HEK293 (cell line): ENCODE results near the gene PRRT1.

Source experiments
- EGR2 ChIP-seq: fragments of 450-650 bp; formaldehyde crosslinking; IDR thresholded peaks from 2 replicates; pipeline ENCODE4 v1.5.1; 2016; ENCODE audit warnings: low read depth, missing biosample characterization, missing genetic modification characterization
- GFI1B ChIP-seq: fragments of 450-650 bp; formaldehyde crosslinking; IDR thresholded peaks from 2 replicates; pipeline ENCODE4 v1.5.1; 2016; ENCODE audit warnings: missing biosample characterization, missing genetic modification characterization
- KLF9 ChIP-seq: fragments of 450-650 bp; formaldehyde crosslinking; IDR thresholded peaks from 2 replicates; pipeline ENCODE4 v1.5.1; 2016; ENCODE audit warnings: missing biosample characterization, missing genetic modification characterization, low read depth
- PBX3 ChIP-seq: sonication (generic); formaldehyde crosslinking; IDR thresholded peaks from 2 replicates; pipeline ENCODE4 v1.8.1; 2022; ENCODE audit warnings: mild to moderate bottlenecking, moderate library complexity, missing genetic modification reagents
- PRDM10 ChIP-seq: fragments of 450-650 bp; formaldehyde crosslinking; IDR thresholded peaks from 2 replicates; pipeline ENCODE4 v1.5.1; 2016; ENCODE audit warnings: missing biosample characterization, missing genetic modification characterization
- SCRT2 ChIP-seq: fragments of 450-650 bp; formaldehyde crosslinking; IDR thresholded peaks from 2 replicates; pipeline ENCODE4 v1.5.1; 2016; ENCODE audit warnings: missing biosample characterization, missing genetic modification characterization
- ZEB2 ChIP-seq: fragments of 450-650 bp; formaldehyde crosslinking; IDR thresholded peaks from 2 replicates; pipeline ENCODE4 v1.5.1; 2016; ENCODE audit warnings: missing biosample characterization, missing genetic modification characterization
- ZNF114 ChIP-seq: fragments of 450-650 bp; formaldehyde crosslinking; IDR thresholded peaks from 2 replicates; pipeline ENCODE4 v1.5.0; 2017; ENCODE audit warnings: missing biosample characterization, missing genetic modification characterization
- ZNF140 ChIP-seq: fragments of 450-650 bp; formaldehyde crosslinking; IDR thresholded peaks from 2 replicates; pipeline ENCODE4 v1.5.1; 2016; ENCODE audit warnings: missing biosample characterization, missing genetic modification characterization
- ZNF302 ChIP-seq: fragments of 450-650 bp; formaldehyde crosslinking; IDR thresholded peaks from 2 replicates; pipeline ENCODE4 v1.5.1; 2016; ENCODE audit warnings: missing biosample characterization, missing genetic modification characterization, low read depth
- ZNF311 ChIP-seq: fragments of 450-650 bp; formaldehyde crosslinking; IDR thresholded peaks from 2 replicates; pipeline ENCODE4 v1.5.1; 2017; ENCODE audit warnings: missing biosample characterization, missing genetic modification characterization, borderline replicate concordance
- ZNF350 ChIP-seq: fragments of 450-650 bp; formaldehyde crosslinking; IDR thresholded peaks from 2 replicates; pipeline ENCODE4 v1.5.0; 2017; ENCODE audit warnings: missing biosample characterization, mild to moderate bottlenecking, missing genetic modification characterization
- ZNF426 ChIP-seq: fragments of 450-650 bp; formaldehyde crosslinking; IDR thresholded peaks from 2 replicates; pipeline ENCODE4 v1.5.1; 2017; ENCODE audit warnings: missing biosample characterization, missing genetic modification characterization, mild to moderate bottlenecking, inconsistent platforms, moderate library complexity
- ZNF513 ChIP-seq: fragments of 450-650 bp; IDR thresholded peaks from 2 replicates; pipeline ENCODE4 v1.5.1; 2018; ENCODE audit warnings: missing biosample characterization, missing genetic modification characterization
- ZNF518A ChIP-seq: fragments of 450-650 bp; formaldehyde crosslinking; conservative IDR thresholded peaks from 2 replicates; pipeline ENCODE4 v1.5.1; 2016; ENCODE audit warnings: low read depth, missing biosample characterization, missing genetic modification characterization
- ZNF585B ChIP-seq: fragments of 450-650 bp; formaldehyde crosslinking; IDR thresholded peaks from 2 replicates; pipeline ENCODE4 v1.5.1; 2016; ENCODE audit warnings: missing biosample characterization, missing genetic modification characterization
- ZNF677 ChIP-seq: fragments of 450-650 bp; IDR thresholded peaks from 2 replicates; pipeline ENCODE4 v1.5.0; 2018; ENCODE audit warnings: missing biosample characterization, mild to moderate bottlenecking, missing genetic modification characterization, moderate library complexity
- ZNF701 ChIP-seq: fragments of 450-650 bp; formaldehyde crosslinking; IDR thresholded peaks from 2 replicates; pipeline ENCODE4 v1.5.1; 2016; ENCODE audit warnings: missing biosample characterization, missing genetic modification characterization
- TF ChIP-seq, protein P1 (sequence below): fragments of 450-650 bp; formaldehyde crosslinking; IDR thresholded peaks from 2 replicates; pipeline ENCODE4 v1.5.1; 2016; ENCODE audit warnings: missing biosample characterization, missing genetic modification characterization
- TF ChIP-seq, protein P2 (sequence below): fragments of 450-650 bp; formaldehyde crosslinking; IDR thresholded peaks from 2 replicates; pipeline ENCODE4 v1.5.1; 2017; ENCODE audit warnings: missing biosample characterization, missing genetic modification characterization
- TF ChIP-seq, protein P3 (sequence below): fragments of 450-650 bp; formaldehyde crosslinking; IDR thresholded peaks from 2 replicates; pipeline ENCODE4 v1.5.1; 2016; ENCODE audit warnings: missing biosample characterization, missing genetic modification characterization

Gene PRRT1

DNA sequence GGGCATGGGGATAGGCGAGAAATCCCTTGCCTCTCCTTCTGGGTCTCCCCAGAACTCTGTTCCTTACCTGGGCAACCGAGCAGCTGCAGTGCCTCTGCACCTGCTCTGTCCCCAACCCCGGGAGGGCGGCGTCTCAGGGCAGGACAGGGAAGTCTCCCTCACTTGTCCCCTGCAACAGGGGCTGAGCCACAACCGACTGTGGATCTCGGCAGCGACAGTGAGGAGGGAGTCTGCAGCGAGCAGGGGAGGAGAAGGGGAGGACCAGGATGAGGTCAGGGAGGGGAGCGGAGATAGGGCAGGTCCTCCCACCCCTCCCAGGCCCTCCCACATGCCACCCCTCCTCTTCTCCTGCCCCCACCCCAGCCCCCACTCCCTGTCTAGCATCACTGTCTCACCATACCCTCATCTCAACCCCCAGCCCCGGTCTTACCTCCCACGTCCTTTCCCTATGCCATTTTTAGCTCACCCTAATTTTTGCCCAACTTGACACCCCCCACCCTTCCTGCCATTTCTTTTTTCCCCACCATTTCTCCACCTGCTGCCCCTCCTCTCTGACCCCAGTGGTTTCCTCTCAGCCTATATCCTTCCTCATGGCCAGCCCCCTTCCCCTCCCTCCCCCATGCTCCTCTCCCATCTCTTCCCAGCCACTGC lies 42.5 kb downstream of the PRRT1 start, which contains the start of gene TNXB (continued):
- TF ChIP-seq, protein P1, sequence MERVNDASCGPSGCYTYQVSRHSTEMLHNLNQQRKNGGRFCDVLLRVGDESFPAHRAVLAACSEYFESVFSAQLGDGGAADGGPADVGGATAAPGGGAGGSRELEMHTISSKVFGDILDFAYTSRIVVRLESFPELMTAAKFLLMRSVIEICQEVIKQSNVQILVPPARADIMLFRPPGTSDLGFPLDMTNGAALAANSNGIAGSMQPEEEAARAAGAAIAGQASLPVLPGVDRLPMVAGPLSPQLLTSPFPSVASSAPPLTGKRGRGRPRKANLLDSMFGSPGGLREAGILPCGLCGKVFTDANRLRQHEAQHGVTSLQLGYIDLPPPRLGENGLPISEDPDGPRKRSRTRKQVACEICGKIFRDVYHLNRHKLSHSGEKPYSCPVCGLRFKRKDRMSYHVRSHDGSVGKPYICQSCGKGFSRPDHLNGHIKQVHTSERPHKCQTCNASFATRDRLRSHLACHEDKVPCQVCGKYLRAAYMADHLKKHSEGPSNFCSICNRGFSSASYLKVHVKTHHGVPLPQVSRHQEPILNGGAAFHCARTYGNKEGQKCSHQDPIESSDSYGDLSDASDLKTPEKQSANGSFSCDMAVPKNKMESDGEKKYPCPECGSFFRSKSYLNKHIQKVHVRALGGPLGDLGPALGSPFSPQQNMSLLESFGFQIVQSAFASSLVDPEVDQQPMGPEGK (tag by site-specific recombination) = no peak
- TF ChIP-seq ZNF677 = no peak
- TF ChIP-seq ZEB2 (tag by site-specific recombination) = no peak
- TF ChIP-seq, protein P2, sequence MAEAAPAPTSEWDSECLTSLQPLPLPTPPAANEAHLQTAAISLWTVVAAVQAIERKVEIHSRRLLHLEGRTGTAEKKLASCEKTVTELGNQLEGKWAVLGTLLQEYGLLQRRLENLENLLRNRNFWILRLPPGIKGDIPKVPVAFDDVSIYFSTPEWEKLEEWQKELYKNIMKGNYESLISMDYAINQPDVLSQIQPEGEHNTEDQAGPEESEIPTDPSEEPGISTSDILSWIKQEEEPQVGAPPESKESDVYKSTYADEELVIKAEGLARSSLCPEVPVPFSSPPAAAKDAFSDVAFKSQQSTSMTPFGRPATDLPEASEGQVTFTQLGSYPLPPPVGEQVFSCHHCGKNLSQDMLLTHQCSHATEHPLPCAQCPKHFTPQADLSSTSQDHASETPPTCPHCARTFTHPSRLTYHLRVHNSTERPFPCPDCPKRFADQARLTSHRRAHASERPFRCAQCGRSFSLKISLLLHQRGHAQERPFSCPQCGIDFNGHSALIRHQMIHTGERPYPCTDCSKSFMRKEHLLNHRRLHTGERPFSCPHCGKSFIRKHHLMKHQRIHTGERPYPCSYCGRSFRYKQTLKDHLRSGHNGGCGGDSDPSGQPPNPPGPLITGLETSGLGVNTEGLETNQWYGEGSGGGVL (tag by site-specific recombination) = peak; percentile 93
- no peak for TF ChIP-seq ZNF701 (tag by site-specific recombination)
- no peak for TF ChIP-seq GFI1B (tag by site-specific recombination)
- TF ChIP-seq ZNF114 (tag by site-specific recombination) = no peak
- TF ChIP-seq ZNF140 (tag by site-specific recombination) = no peak
- no peak for TF ChIP-seq KLF9
- TF ChIP-seq ZNF302 = no peak
- peak; percentile 87 for TF ChIP-seq EGR2 (tag by site-specific recombination)
- no peak for TF ChIP-seq ZNF518A (tag by site-specific recombination)
- TF ChIP-seq ZNF350 (tag by site-specific recombination) = no peak
- no peak for TF ChIP-seq ZNF311 (tag by site-specific recombination)
- 0 out of 2 replicates have a peak, but pooled peaks have one; percentile 45 for TF ChIP-seq SCRT2
- TF ChIP-seq ZNF585B (tag by site-specific recombination) = no peak
- no peak for TF ChIP-seq PBX3
- TF ChIP-seq, protein P3, sequence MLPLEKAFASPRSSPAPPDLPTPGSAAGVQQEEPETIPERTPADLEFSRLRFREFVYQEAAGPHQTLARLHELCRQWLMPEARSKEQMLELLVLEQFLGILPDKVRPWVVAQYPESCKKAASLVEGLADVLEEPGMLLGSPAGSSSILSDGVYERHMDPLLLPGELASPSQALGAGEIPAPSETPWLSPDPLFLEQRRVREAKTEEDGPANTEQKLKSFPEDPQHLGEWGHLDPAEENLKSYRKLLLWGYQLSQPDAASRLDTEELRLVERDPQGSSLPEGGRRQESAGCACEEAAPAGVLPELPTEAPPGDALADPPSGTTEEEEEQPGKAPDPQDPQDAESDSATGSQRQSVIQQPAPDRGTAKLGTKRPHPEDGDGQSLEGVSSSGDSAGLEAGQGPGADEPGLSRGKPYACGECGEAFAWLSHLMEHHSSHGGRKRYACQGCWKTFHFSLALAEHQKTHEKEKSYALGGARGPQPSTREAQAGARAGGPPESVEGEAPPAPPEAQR (tag by site-specific recombination) = no peak
- TF ChIP-seq ZNF426 (tag by site-specific recombination) = no peak
- TF ChIP-seq ZNF513 = no peak
- peak; percentile 96 for TF ChIP-seq PRDM10 (tag by site-specific recombination)
